ENCODE results near the gene GHRHR.

The GHRHR gene

DNA sequence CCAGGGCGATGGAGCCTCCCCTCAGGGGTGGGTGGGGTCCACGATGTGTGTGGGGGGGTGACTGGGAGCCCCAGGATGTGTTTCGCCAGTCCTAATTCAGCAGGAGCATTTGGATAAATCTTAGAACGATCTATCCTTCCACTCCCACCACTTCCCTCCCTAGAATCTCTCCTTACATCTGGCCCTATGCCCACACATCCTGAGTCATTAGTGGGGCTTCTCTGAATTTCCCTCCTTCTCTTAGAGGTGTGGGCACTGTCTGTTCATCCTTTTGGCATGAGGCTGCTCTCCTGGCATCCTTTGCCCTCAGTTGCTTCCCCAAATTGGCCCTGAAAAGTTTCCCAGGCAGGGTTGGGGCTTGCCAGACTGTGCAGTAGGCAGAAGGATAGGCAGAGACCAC is 1.6 kb downstream of the GHRHR start:
- in situ Hi-C loops (cut with HindIII; ENCODE audit: low sequenced_read_pairs): loop anchor here (25.0 kb wide), 1 partner anchor 147 kb away; no protein-coding TSS in a partner anchor

GRCh38 chr7:30965883-30966282 is 2.1 kb downstream of the GHRHR start:
- in situ Hi-C loops (cut with HindIII; ENCODE audit: low sequenced_read_pairs): loop anchor here (25.0 kb wide), 1 partner anchor 146 kb away; no protein-coding TSS in a partner anchor

- in situ Hi-C loops (cut with HindIII; ENCODE audit: low sequenced_read_pairs): loop anchor here (25.0 kb wide), 1 partner anchor 144 kb away; no protein-coding TSS in a partner anchor
Measured at GRCh38 chr7:30968294-30968693, 4.5 kb downstream of the GHRHR start.

DNA sequence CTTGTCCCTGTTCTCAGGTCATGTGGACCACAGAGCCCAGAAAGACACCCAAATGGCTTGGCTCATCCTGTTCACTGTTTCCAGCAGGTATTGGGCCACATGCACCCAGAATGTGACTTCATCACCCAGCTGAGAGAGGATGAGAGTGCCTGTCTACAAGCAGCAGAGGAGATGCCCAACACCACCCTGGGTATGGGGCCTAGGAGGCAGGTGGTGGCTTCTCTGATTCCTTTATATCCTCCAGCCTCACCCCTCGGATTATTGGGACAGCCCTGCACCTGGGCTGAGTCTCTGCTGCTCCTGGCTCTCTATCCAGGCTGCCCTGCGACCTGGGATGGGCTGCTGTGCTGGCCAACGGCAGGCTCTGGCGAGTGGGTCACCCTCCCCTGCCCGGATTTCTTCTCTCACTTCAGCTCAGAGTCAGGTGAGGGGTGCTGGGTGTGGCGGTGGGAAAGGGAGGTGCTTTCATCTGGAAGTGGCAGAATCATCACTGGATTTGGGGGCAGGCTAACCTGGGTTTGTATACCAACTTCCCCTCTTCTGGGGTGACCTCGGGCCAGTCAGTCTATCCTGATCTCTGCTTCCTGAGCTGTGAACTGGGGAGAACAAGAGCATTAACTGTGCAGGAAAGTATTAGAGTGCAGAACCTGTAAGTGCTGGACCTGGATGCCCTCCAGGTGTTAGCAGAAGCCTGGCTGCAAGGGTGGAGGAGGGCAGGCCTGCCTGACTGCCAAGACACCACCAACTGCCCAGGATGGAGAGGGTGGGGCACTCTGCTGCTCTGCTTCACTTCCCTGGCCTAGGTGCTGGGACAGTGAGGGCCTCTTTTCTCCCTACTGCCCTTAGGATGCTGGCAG is 5.2 kb downstream of the GHRHR start:
- in situ Hi-C loops (cut with HindIII; ENCODE audit: low sequenced_read_pairs): loop anchor here (25.0 kb wide), 1 partner anchor 143 kb away; no protein-coding TSS in a partner anchor

GRCh38 chr7:30969604-30969970 is 5.8 kb downstream of the GHRHR start:
- in situ Hi-C loops (cut with HindIII; ENCODE audit: low sequenced_read_pairs): loop anchor here (25.0 kb wide), 1 partner anchor 143 kb away; no protein-coding TSS in a partner anchor

- in situ Hi-C loops (cut with HindIII; ENCODE audit: low sequenced_read_pairs): loop anchor here (25.0 kb wide), 1 partner anchor 142 kb away; no protein-coding TSS in a partner anchor
Measured at GRCh38 chr7:30970074-30970473, 6.3 kb downstream of the GHRHR start.

GRCh38 chr7:30970594-30971094 is 6.9 kb downstream of the GHRHR start:
- in situ Hi-C loops (cut with HindIII; ENCODE audit: low sequenced_read_pairs): loop anchor here (25.0 kb wide), 1 partner anchor 142 kb away; no protein-coding TSS in a partner anchor

- in situ Hi-C loops (cut with HindIII; ENCODE audit: low sequenced_read_pairs): loop anchor here (25.0 kb wide), 1 partner anchor 141 kb away; no protein-coding TSS in a partner anchor
Measured at GRCh38 chr7:30971440-30971839, 7.7 kb downstream of the GHRHR start.

GRCh38 chr7:30971840-30972563 is 8.2 kb downstream of the GHRHR start:
- in situ Hi-C loops (cut with HindIII; ENCODE audit: low sequenced_read_pairs): loop anchor here (25.0 kb wide), 1 partner anchor 140 kb away; no protein-coding TSS in a partner anchor

GRCh38 chr7:30973292-30973691 is 9.5 kb downstream of the GHRHR start:
- in situ Hi-C loops (cut with HindIII; ENCODE audit: low sequenced_read_pairs): loop anchor here (25.0 kb wide), 1 partner anchor 139 kb away; no protein-coding TSS in a partner anchor

GRCh38 chr7:30973791-30974604 is 10.2 kb downstream of the GHRHR start:
- in situ Hi-C loops (cut with HindIII; ENCODE audit: low sequenced_read_pairs): loop anchor here (25.0 kb wide), 1 partner anchor 138 kb away; no protein-coding TSS in a partner anchor

DNA sequence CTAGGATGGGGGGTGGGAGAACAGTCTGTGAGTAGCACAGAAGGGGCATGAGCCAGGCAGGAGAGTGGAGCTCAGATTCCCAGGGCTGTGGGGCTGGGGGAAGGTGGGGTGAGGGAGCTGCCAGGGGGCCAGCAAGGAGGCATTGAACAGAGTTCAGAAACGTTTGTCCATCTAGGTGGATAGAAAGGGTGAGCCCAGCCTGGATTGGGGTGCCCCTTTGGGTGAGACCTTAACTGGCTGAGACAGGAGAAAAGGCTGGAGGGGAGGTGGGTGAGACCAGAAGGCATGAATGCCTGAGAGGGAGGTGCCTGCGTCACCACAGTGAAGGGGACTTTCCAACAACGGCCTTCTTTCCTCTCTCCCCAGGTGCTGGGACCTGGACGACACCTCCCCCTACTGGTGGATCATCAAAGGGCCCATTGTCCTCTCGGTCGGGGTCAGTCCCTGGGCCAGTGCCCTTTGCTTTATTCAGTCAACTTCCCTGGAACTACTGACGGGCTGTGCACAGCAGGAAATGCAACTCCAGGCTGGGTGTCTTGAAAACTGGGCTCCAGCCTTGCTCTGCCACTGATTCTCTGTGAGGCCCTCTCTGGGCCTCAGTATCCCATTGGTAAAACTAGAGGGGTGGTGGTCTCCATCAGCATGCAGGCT is 11.0 kb downstream of the GHRHR start:
- in situ Hi-C loops (cut with HindIII; ENCODE audit: low sequenced_read_pairs): loop anchor here (25.0 kb wide), 1 partner anchor 138 kb away; no protein-coding TSS in a partner anchor

- in situ Hi-C loops (cut with HindIII; ENCODE audit: low sequenced_read_pairs): no loop called here
Measured at GRCh38 chr7:30975256-30975899, 11.6 kb downstream of the GHRHR start.

DNA sequence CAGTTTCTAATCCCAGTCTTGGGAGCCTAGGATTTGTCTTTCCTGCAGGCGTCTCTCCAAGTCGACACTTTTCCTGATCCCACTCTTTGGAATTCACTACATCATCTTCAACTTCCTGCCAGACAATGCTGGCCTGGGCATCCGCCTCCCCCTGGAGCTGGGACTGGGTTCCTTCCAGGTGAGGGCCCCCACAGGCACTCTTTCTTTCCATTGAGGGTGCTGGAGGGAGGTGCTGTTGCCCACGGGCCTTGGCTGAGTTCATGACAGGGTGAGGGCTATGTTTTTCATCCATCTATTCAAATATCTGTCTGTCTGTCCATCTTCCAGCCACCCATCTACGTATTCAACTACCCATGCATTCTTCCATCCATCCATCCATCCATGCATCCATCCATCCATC is 12.6 kb downstream of the GHRHR start:
- in situ Hi-C loops (cut with HindIII; ENCODE audit: low sequenced_read_pairs): no loop called here

DNA sequence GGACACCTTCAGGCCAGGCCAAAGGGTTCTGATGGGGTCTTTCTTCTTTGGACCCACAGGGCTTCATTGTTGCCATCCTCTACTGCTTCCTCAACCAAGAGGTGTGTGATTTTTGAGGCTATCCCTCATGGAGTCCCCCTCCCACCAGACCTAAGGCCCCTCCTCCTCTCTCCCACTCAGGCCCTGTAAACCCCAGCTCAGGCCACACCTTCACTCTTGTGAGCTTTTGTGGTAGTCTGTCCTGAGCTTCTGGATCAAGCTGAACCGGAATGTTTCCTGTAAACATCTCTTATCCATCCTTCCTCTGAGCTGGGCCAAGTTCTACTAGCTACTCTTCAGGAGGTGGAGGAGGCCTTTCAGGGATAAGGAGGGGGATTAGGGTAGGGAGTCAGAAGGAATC is 13.5 kb downstream of the GHRHR start:
- in situ Hi-C loops (cut with HindIII; ENCODE audit: low sequenced_read_pairs): no loop called here

- in situ Hi-C loops (cut with HindIII; ENCODE audit: low sequenced_read_pairs): no loop called here
Measured at GRCh38 chr7:30977896-30978564, 14.3 kb downstream of the GHRHR start.

- in situ Hi-C loops (cut with HindIII; ENCODE audit: low sequenced_read_pairs): no loop called here
Measured at GRCh38 chr7:30979027-30979426, 15.3 kb downstream of the GHRHR start.

GRCh38 chr7:30980194-30980593 is 16.4 kb downstream of the GHRHR start:
- in situ Hi-C loops (cut with HindIII; ENCODE audit: low sequenced_read_pairs): no loop called here

- in situ Hi-C loops (cut with HindIII; ENCODE audit: low sequenced_read_pairs): no loop called here
Measured at GRCh38 chr7:30980751-30981150, 17.0 kb downstream of the GHRHR start.
